Spleen (tissue), 10 donors: Measurements from ENCODE around the gene LIF. TPM values are rescaled to one million over a fixed set of nuclear protein-coding genes. Genes with fewer than 3 reads are reported as not detected.

Source experiments
- polyA plus RNA-seq, 3 donors: library from polyadenylated mRNA; stranded (reverse); fragments of 200-250 nt; gene quantifications; one replicate each; pipeline ENCODE4 v1.2.1, GENCODE V29; 2013
- total RNA-seq, 7 donors: library from RNA; depleted of rRNA in 3 of 7; stranded (reverse); fragments of >200 nt in 3 of 7; fragmentation: NEBNext Ultra II Directional in 4 of 7; extraction: Animal tissue kit (Norgen Biotek cat#: 25700) in 4 of 7; gene quantifications; one replicate each; pipeline versions ENCODE4 v1.1.0 to v1.2.1, GENCODE V29; 2016 to 2021
- donor health status: healthy with polysubstance abuse.
- donor health status: DM: no; HTN: no; CAD: no; lungs with moderate emphysema.
- donor health status: DM: no; HTN: no; CAD: no.
- donor health status: Bipolar disorder and iron deficiency.
- donor health status: healthy.
- donor health status: DM: no; HTN: no; CAD: no.
- donor health status: DM: yes; HTN: yes; CAD: no.

The LIF gene
- total and polyA plus RNA-seq, 10 donors: 0.21 to 3.2 (median 0.85) TPM; not detected in 2

Other genes starting within 250 kb of the LIF start
- not detected for gene HORMAD2, start 166.3 kb downstream of the LIF start, total RNA-seq
- gene HORMAD2, start 166.3 kb downstream of the LIF start, polyA plus RNA-seq: not detected
- 10 to 100 TPM in 2 of 7 donors, 1 to 10 TPM in 5; 2.1 to 16.8 (median 4.5) TPM for gene OSM, start 20.1 kb upstream of the LIF start, total RNA-seq
- gene OSM, start 20.1 kb upstream of the LIF start, polyA plus RNA-seq: 1 to 10 TPM; 1.2 to 2.1 (median 1.7) TPM
- 10 to 100 TPM in 5 of 7 donors, 1 to 10 TPM in 2; 7.4 to 18.9 (median 14.6) TPM for gene CASTOR1, start 42.7 kb upstream of the LIF start, total RNA-seq
- gene CASTOR1, start 42.7 kb upstream of the LIF start, polyA plus RNA-seq: 10 to 100 TPM in 2 of 3 donors, 1 to 10 TPM in 1; 5.6 to 12.8 (median 12.0) TPM
- gene TBC1D10A, start 80.2 kb upstream of the LIF start, total RNA-seq: 10 to 100 TPM; 26.8 to 46.4 (median 34.3) TPM
- gene TBC1D10A, start 80.2 kb upstream of the LIF start, polyA plus RNA-seq: 10 to 100 TPM; 21.1 to 37.4 (median 22.1) TPM
- gene SF3A1, start 110.1 kb upstream of the LIF start, total RNA-seq: 100 to 1,000 TPM; 154 to 223 (median 182) TPM
- gene SF3A1, start 110.1 kb upstream of the LIF start, polyA plus RNA-seq: 10 to 100 TPM; 14.9 to 22.8 (median 16.1) TPM
- gene CCDC157, start 110.2 kb upstream of the LIF start, total RNA-seq: 1 to 10 TPM; 2.1 to 8.1 (median 3.5) TPM
- 1 to 10 TPM; 2.5 to 4.6 (median 3.9) TPM for gene CCDC157, start 110.2 kb upstream of the LIF start, polyA plus RNA-seq
- 10 to 100 TPM; 10.2 to 19.5 (median 15.9) TPM for gene RNF215, start 140.7 kb upstream of the LIF start, total RNA-seq
- 10 to 100 TPM in 1 of 3 donors, 1 to 10 TPM in 2; 6.5 to 11.0 (median 8.3) TPM for gene RNF215, start 140.7 kb upstream of the LIF start, polyA plus RNA-seq
- gene SEC14L2, start 150.3 kb upstream of the LIF start, total RNA-seq: 1 to 10 TPM in 6 of 7 donors, under 1 TPM in 1; 0.52 to 6.1 (median 2.4) TPM
- gene SEC14L2, start 150.3 kb upstream of the LIF start, polyA plus RNA-seq: 1 to 10 TPM in 1 of 3 donors, under 1 TPM in 2; 0.54 to 1.5 (median 0.96) TPM
- 10 to 100 TPM in 6 of 7 donors, 1 to 10 TPM in 1; 9.9 to 36.8 (median 15.4) TPM for gene MTFP1, start 179.0 kb upstream of the LIF start, total RNA-seq
- gene MTFP1, start 179.0 kb upstream of the LIF start, polyA plus RNA-seq: 10 to 100 TPM; 16.9 to 30.4 (median 26.4) TPM
- gene SEC14L3, start 225.3 kb upstream of the LIF start, total RNA-seq: not detected
- gene SEC14L3, start 225.3 kb upstream of the LIF start, polyA plus RNA-seq: not detected